ENCODE data around the gene NUP42. TPM values are rescaled to one million over a fixed set of nuclear protein-coding genes. Genes with fewer than 3 reads are reported as not detected.
"Not testable (repeated sequence)": the region's sequence is repeated elsewhere in the genome, so short reads cannot be mapped to it uniquely, and the experiment has no call there.

The NUP42 gene
- polyA plus RNA-seq, 1 donor from 2014 or later, result 52.1 TPM

DNA sequence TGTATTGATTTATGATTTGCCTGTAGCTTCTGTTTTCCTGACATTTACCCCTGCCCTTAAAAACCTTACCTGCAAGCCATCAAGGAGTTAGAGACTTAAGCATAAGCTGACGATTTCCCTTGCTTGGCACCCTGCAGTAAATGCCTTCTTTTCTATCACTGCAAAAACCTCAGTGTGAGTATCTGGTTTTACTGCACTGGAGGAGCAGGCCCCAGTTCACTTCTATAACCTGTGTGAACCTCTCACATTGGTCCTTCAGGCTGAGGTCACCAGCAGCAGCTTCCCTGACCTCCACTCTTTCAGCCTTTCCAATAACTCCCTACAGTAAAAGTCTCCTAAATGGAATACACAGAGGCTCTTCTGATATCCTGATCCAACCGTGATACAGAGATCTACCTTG, 30.5 kb downstream of the NUP42 start:
- Mint-ChIP-seq H3K36me3 (peaks cover 5% of the 10 kb centered on the region), H3K27me3 (peaks cover 7% of the 10 kb centered on the region), H3K4me1 (no peaks in the 10 kb centered on the region), H3K27ac (no peak overlapping the region), H3K4me3 (no peak overlapping the region), H3K9me3 (no peaks in the 10 kb centered on the region)

DNA sequence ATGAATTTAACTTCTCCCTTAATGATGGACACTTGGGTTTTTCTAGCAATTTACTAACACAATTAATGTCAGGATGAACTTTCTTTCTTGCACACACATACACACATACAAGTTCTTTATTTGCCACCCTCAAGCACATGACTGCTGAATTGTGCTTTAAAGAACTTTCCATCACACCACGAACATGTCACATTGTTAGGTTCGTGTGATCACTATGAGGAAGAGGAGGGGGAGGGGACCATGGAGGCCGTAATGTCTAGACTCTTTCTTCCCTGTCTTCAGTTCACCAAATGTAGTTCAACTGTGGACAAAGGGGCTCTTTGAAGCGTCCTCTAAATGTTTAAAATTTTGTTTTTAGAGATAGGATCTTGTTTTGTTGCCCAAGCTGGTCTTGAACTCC, 31.0 kb downstream of the NUP42 start:
- Mint-ChIP-seq H3K4me1 (no peaks in the 10 kb centered on the region), H3K36me3 (peaks cover 5% of the 10 kb centered on the region)

DNA sequence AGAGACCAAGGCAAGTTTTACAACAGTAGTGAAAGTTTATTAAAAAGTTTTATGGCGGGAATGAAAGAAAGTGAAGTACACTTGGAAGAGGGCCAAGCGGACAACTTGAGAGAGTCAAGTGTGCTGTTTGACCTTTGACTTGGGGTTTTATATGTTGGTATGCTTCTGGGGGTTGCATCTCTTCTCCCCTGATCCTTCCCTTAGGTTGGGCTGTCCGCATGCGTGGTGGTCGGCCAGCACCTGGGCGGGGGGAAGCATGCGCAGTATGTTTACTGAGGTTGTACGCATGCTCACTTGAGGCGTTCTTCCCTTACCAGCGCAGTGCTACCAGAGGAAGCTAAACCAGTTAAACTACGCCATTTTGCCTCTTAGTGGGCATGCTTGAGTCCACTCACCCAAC, 31.9 kb downstream of the NUP42 start:
- H3K27me3 Mint-ChIP-seq, result peaks cover 5% of the 10 kb centered on the region
- no peaks in the 10 kb centered on the region for H3K9me3 Mint-ChIP-seq
- H3K4me1 Mint-ChIP-seq, result no peaks in the 10 kb centered on the region
- no peak overlapping the region for H3K4me3 Mint-ChIP-seq
- peaks cover 5% of the 10 kb centered on the region for H3K36me3 Mint-ChIP-seq
- no peak overlapping the region for H3K27ac Mint-ChIP-seq

More for the DNA sequence above, 31.0 kb downstream of the NUP42 start:
- Mint-ChIP-seq H3K27me3 (peaks cover 7% of the 10 kb centered on the region), H3K4me3 (no peak overlapping the region), H3K9me3 (no peaks in the 10 kb centered on the region), H3K27ac (no peak overlapping the region)

DNA sequence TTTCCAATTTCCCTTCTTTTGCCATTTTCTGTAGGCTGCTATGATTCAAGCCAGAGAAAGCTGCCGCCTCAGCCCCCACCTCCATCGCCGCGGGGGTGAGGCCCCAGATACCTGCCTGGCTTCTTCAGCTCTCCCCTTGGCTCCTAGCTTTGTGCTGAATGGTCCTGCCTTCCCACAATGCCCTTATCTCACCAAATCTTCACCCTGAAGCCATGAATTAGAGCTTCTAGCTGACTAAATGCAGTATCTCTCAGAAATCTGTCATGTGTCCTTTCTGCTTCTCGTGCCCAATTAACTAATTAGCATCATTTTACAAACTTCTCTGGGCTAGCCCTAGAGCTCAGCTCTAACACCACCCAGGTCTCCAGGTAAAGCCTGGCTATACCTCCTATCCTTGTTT, 32.6 kb downstream of the NUP42 start:
- Mint-ChIP-seq H3K4me3 (no peak overlapping the region), H3K9me3 (no peaks in the 10 kb centered on the region), H3K27ac (no peak overlapping the region), H3K4me1 (no peaks in the 10 kb centered on the region), H3K36me3 (peaks cover 5% of the 10 kb centered on the region), H3K27me3 (peaks cover 5% of the 10 kb centered on the region)

DNA sequence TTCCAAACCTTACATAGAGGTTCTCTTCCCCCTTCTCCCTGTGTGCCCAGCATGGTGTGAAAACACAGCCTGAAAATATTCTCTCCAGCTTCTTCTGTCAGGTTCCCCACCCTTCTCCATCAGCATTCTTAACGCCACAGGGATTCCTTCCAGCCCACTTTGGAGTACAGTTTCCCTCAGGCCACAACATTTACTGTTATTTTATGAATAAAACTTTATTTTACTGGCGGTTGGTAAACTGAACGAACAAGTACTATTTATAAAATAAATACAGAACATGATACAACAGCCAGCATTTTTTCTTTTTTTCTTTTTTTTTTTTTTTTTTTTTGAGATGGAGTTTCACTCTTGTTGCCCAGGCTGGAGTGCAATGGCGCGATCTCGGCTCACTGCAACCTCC, 33.1 kb downstream of the NUP42 start:
- Mint-ChIP-seq H3K9me3 (no peaks in the 10 kb centered on the region), H3K27me3 (peaks cover 5% of the 10 kb centered on the region), H3K27ac (no peak overlapping the region), H3K4me3 (no peak overlapping the region), H3K4me1 (no peaks in the 10 kb centered on the region), H3K36me3 (peaks cover 5% of the 10 kb centered on the region)

DNA sequence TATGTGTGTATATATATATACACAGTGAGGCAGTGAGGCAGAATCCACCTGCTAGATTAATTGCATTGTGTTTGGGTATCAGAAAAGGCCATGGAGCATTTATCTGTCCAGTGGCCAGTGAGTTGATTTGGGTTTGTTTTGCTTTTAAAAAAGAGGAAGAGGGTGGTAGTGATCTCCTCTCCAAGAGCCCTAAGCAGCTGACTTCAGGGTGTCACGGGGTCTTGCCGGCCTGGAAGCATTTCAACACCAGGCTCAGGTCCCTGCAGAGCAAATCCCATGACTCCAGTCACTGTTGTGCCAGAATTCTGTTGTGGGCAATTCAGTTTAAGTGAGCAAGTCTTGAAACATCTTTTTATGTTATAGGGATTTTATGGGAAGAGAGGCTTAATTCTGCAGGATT, 34.2 kb downstream of the NUP42 start:
- H3K27me3 Mint-ChIP-seq, result peaks cover 5% of the 10 kb centered on the region
- no peaks in the 10 kb centered on the region for H3K9me3 Mint-ChIP-seq
- no peak overlapping the region for H3K27ac Mint-ChIP-seq
- H3K36me3 Mint-ChIP-seq, result peaks cover 5% of the 10 kb centered on the region
- no peak overlapping the region for H3K4me3 Mint-ChIP-seq
- no peaks in the 10 kb centered on the region for H3K4me1 Mint-ChIP-seq

DNA sequence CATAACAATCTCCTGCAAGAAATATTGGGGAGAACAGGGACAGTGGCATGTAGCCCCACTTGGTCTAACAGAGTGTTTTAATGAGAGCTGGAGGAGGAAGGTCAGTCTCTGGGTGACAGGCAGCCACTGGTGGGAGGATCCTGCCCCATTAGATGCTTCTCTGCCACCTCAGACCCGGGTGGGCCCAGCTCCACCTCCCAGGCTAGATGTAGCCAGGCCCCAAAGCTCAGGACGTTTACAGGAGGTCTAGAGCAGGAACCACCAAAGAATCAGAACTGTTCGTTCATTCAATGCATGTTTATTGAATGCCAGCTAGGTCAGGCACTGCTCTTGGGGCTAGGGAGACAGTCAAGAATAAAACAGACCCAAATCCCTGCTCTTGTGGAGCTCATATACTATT, 36.3 kb downstream of the NUP42 start:
- no peak overlapping the region for H3K4me3 Mint-ChIP-seq
- H3K9me3 Mint-ChIP-seq, result no peaks in the 10 kb centered on the region
- no peaks in the 10 kb centered on the region for H3K4me1 Mint-ChIP-seq
- H3K36me3 Mint-ChIP-seq, result peaks cover 5% of the 10 kb centered on the region
- peak overlapping the region in 1 of 3 donors; percentile 21 for H3K27ac Mint-ChIP-seq
- H3K27me3 Mint-ChIP-seq, result peaks cover 7% of the 10 kb centered on the region

DNA sequence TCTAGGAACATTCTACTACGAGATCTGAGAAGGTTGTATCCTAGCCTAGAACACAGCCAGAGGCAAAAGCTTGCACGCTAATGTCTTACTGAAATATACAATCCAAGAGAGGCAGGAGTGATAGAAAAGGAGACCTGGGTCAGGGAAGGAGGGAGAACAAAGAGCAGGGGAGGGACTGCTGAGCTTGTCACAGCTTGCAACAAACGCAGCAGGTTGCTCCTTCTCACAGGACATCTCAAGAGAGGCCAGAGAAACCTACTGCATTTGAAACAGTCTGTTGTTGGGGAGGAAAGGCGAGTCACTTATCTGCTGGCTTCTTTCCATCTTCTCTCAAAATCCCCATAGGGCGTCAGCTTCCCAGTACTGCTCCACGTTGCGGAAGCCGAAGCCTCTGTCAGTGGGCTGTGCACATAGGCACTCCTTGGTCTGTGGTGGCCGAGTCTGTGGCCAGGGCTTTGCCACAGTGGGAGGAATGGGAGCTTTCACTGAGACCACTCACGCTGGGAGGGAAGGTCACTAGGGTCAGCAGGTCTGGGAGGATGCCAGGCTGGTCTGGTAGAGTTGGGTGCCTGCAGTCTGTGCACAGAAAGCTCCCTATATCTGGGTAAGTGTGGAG, 39.0 kb downstream of the NUP42 start:
- peaks cover 7% of the 10 kb centered on the region for H3K27me3 Mint-ChIP-seq
- no peak overlapping the region for H3K4me3 Mint-ChIP-seq
- H3K9me3 Mint-ChIP-seq, result no peaks in the 10 kb centered on the region
- H3K36me3 Mint-ChIP-seq, result peaks cover 2% of the 10 kb centered on the region
- no peak overlapping the region for H3K27ac Mint-ChIP-seq
- H3K4me1 Mint-ChIP-seq, result peaks cover 0 to 1% (median 0%) of the 10 kb centered on the region in 3 donors

DNA sequence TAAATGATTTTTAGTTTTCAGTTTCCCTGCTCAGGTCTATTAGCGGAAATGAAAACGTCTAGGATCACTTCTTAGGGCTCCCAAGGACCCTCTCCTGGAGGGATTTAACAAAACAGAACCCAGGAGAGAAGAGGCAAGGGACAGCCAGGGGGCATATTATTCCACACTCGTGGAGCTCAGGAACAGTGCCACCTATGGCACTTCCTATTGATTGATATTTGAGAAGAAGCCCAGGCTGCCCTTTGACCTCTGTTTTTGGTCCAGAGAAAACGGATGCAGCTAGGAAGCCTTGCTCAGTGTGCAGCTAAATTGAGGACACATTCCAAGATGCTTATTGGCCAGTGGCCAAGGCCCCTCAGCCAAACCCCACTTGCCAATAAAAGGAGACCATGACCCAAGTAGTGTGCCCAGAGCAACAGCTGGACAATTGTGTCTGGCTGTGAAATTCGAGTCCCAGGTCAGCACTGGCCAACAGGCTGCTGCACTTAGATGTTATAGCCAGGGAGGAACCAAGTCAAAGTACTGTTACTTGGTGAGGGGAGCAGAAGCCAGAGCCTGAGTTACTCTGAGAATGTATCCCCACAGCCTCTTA, 40.7 kb downstream of the NUP42 start:
- H3K4me3 Mint-ChIP-seq, result no peak overlapping the region
- no peaks in the 10 kb centered on the region for H3K9me3 Mint-ChIP-seq
- peaks cover 0 to 3% (median 0%) of the 10 kb centered on the region in 3 donors for H3K4me1 Mint-ChIP-seq
- H3K36me3 Mint-ChIP-seq, result peaks cover 1% of the 10 kb centered on the region
- peaks cover 6% of the 10 kb centered on the region for H3K27me3 Mint-ChIP-seq
- H3K27ac Mint-ChIP-seq, result no peak overlapping the region

DNA sequence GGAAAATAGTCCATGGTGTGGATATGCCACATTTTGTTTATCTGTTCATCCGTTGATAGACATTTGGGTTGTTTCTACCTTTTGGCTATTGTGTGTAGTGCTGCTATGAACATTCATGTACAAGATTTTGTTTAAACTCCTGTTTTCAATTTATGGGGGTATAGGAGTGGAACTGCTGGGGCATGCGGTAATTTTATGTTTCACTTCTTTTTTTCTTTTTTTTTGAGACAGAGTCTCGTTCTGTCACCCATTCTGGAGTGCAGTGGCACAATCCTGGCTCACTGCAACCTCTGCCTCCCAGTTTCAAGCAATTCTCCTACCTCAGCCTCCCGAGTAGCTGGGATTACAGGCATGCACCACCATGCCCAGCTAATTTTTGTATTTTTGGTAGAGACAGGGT, 42.5 kb downstream of the NUP42 start:
- H3K4me1 Mint-ChIP-seq, H3K4me3 Mint-ChIP-seq, H3K27me3 Mint-ChIP-seq, H3K27ac Mint-ChIP-seq, H3K9me3 Mint-ChIP-seq, H3K36me3 Mint-ChIP-seq: not testable (repeated sequence)

DNA sequence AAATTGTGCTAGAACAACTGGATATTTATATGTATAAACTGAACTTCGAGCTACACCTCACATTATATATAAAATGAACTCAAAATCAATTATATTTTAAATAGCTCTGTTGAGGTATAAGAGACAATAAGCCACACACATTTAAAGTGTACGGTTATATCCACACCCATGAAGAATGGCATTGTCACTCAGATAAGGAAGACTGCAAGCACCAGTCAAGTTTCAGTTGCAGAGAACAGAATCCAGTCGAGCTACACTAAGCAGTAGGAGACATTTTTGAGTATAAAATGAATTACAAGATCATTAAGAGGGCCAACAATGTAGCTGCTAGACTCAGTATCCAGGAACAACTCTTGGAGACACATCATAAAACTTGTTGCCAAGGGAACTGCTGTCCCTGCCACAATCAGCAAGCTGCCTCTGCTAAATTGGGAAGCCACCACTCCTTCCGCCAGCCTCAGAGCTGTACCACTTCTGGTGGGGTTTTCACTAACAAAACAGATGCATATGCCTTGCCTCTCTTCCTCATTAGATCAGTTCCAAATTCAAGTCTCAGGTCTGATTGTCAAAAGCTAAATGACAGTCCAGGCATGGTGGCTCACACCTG, 45.1 kb downstream of the NUP42 start:
- Mint-ChIP-seq H3K27ac (no peak overlapping the region), H3K27me3 (peaks cover 6% of the 10 kb centered on the region), H3K9me3 (peaks cover 0 to 4% (median 2%) of the 10 kb centered on the region in 3 donors), H3K4me1 (peaks cover 0 to 3% (median 0%) of the 10 kb centered on the region in 3 donors), H3K4me3 (no peak overlapping the region), H3K36me3 (peaks cover 1% of the 10 kb centered on the region)

DNA sequence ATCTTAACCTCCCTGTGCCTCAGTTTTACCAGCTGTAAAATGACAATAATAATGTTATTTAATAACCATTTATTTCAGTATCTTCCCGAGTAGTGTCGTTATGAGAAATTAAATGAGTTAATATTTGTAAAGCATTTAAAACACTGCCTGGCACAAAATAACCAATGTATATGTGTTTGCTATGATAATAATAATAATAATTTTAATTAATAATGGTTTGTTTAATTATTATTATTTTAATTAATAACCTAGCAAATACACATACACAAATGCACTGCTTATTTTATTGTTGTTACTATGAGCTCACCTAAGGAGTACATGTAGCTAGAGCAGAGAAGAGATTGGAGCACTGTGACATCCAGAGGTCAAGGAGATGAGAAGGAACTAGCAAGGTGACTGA, 46.6 kb downstream of the NUP42 start:
- H3K4me3 Mint-ChIP-seq, result no peak overlapping the region
- peaks cover 1% of the 10 kb centered on the region for H3K36me3 Mint-ChIP-seq
- peaks cover 3% of the 10 kb centered on the region for H3K27me3 Mint-ChIP-seq
- H3K27ac Mint-ChIP-seq, result no peak overlapping the region
- peaks cover 0 to 4% (median 2%) of the 10 kb centered on the region in 3 donors for H3K9me3 Mint-ChIP-seq
- peaks cover 0 to 3% (median 1%) of the 10 kb centered on the region in 3 donors for H3K4me1 Mint-ChIP-seq

DNA sequence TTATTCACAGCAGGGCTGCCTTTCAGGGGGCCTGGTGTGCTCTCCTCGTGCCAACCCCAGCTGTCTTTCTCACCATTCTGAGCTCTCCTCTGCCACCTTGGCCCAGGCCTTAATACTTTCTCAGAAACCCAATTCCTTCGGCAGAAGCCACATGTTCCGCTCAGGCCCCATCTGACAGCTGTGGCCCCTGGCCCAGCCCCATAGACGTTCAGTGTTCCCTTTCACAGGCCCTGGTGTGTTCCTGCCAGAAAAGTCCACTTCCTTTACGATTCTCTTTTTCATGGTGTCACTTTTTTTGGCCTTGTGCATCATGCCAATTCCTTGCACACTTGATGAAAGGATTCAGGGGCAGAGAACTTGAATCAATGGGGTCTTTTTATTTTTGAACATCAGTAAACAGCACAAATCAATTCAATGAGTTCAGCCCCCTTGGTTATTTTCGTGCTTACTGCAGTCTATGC, 48.8 kb downstream of the NUP42 start:
- Mint-ChIP-seq H3K27me3 (peaks cover 2% of the 10 kb centered on the region), H3K9me3 (peaks cover 0 to 4% (median 2%) of the 10 kb centered on the region in 3 donors), H3K36me3 (peaks cover 1% of the 10 kb centered on the region), H3K4me3 (no peak overlapping the region), H3K4me1 (peaks cover 10 to 12% (median 11%) of the 10 kb centered on the region in 3 donors), H3K27ac (no peak overlapping the region)

DNA sequence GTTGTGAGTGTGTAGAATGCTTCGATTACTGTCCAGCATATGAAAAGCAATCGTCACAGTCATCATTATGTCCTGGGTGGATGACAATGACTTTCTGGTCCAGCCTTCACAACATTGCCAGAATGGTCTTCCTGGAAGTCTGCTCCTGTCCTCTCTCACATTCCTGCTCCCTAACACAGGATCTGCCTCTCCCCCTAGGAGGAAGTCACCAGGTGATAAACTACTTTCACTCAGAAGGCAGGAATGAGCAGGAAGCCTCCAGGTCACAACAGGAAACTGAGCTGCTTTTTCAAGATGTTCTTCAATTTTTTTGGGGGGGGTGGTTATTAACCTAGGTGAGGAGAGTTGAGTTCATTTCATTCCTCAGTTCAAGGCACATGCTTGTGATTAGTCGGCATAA, 51.1 kb downstream of the NUP42 start:
- Mint-ChIP-seq H3K4me3 (no peak overlapping the region), H3K27ac (no peak overlapping the region), H3K27me3 (no peaks in the 10 kb centered on the region), H3K36me3 (no peaks in the 10 kb centered on the region), H3K4me1 (peaks cover 10 to 12% (median 10%) of the 10 kb centered on the region in 3 donors), H3K9me3 (peaks cover 0 to 4% (median 2%) of the 10 kb centered on the region in 3 donors)

DNA sequence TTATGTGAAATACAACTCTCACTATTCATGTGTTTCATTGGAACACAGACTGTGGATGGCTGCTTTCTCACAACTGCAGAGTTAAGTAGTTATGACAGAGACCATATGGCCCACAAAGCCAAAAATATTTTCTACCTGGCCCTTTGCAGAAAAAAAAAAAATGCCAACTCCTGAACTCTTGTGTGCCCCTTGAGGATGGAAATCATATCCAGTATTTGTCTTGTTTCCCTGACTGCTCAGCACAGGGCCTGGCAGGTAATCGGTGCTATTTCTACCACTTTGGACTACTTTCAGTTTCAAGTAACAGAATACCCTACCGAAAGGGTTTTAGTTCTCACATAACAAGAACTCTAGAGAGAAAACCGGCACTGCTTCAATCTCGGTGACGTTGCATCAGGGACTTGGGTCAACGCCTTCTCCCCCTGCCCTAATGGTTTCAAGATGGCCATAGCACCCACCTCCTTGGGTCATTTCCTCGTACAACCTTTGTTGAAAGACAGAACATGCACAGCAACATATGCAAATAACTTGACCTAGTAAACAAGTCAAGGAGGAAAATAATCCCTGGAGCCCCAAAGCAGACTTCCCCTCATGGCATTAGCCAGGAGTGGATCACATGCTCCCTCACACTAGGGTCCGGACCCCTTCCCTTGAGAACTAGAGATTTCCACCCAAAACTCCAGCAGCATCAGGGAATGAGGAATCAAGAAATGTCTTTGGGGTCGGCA, 52.9 kb downstream of the NUP42 start:
- H3K4me1 Mint-ChIP-seq, result peaks cover 10 to 12% (median 10%) of the 10 kb centered on the region in 3 donors
- peak overlapping the region in 1 of 3 donors; percentile 15 for H3K27ac Mint-ChIP-seq
- peaks cover 0 to 2% (median 0%) of the 10 kb centered on the region in 3 donors for H3K9me3 Mint-ChIP-seq
- H3K36me3 Mint-ChIP-seq, result peaks cover 1% of the 10 kb centered on the region
- H3K4me3 Mint-ChIP-seq, result peak overlapping the region in 3 of 4 donors; percentile 69 to 88 (median 76)
- H3K27me3 Mint-ChIP-seq, result no peaks in the 10 kb centered on the region

Data from IgD-negative memory B cell (primary cell).